ENCODE results near the gene KIF1A. TPM values are rescaled to one million over a fixed set of nuclear protein-coding genes. Genes with fewer than 3 reads are reported as not detected.

KIF1A gene
- total RNA-seq, 4 donors from 2014 or later: 1.2 to 6.9 (median 4.1) TPM

DNA sequence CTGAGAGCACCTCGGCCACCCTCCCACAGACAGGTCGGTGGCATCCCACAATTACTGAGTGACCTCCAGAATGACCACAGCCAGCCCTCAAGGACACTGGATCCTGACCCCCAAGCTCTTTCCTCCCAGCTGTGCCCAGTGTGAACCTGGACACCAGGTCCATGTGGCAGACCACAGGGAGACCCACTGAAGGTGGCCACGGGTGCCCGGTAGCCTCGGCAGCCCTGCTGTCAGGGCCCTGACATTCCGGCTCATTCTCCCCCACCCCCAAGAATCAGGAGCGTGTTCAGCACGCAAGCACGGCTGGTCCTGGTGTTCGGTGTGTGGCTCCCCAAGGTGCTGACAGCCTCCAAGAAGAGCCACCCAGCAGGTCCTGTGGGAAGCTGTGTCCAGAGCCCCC, 95.6 kb downstream of the KIF1A start:
- no peak for TF ChIP-seq POLR2A (IDR thresholded peaks at IDR 0.05)
- TF ChIP-seq, protein P1, sequence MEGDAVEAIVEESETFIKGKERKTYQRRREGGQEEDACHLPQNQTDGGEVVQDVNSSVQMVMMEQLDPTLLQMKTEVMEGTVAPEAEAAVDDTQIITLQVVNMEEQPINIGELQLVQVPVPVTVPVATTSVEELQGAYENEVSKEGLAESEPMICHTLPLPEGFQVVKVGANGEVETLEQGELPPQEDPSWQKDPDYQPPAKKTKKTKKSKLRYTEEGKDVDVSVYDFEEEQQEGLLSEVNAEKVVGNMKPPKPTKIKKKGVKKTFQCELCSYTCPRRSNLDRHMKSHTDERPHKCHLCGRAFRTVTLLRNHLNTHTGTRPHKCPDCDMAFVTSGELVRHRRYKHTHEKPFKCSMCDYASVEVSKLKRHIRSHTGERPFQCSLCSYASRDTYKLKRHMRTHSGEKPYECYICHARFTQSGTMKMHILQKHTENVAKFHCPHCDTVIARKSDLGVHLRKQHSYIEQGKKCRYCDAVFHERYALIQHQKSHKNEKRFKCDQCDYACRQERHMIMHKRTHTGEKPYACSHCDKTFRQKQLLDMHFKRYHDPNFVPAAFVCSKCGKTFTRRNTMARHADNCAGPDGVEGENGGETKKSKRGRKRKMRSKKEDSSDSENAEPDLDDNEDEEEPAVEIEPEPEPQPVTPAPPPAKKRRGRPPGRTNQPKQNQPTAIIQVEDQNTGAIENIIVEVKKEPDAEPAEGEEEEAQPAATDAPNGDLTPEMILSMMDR (IDR thresholded peaks at IDR 0.05): no peak
- no peaks in the 10 kb centered on the region for H3K9me3 ChIP-seq
- no peaks in the 10 kb centered on the region for H3K4me1 ChIP-seq
- no peak overlapping the region for H3K27ac ChIP-seq
- WGBS, 2 donors: 91 to 97% methylated on average over 6 to 7 of the region's 10 CpGs
- DNase-seq: no peak
- no peaks in the 10 kb centered on the region for H3K27me3 ChIP-seq
- intact Hi-C loops (cut with DNase I): no loop called here
- H3K36me3 ChIP-seq: no peaks in the 10 kb centered on the region
- H3K4me3 ChIP-seq (replicated peaks in 1 of 3): no peak overlapping the region

DNA sequence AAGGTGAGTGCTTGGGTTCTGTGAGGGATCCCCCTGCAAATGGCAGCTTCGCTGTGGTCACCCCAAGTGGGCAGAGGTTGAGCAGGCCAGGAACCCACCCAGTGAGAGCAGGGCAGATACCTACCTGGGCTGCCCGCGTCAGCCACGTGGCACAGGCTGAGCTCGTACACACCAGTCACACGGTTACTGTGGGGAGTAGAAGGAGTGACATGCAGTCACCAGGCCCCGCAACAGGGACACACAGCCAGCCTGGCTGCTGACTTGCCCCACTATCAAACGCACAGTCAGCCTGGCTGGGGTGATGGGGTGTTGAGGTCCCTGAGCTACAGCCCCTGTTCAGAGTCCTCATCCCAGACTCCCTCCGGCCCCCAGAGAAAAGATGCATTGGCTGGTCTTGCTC, 96.2 kb downstream of the KIF1A start:
- Histone ChIP-seq H3K4me3 (replicated peaks in 1 of 3) (no peak overlapping the region), H3K36me3 (no peaks in the 10 kb centered on the region), H3K9me3 (no peaks in the 10 kb centered on the region), H3K27me3 (no peaks in the 10 kb centered on the region), H3K27ac (no peak overlapping the region), H3K4me1 (no peaks in the 10 kb centered on the region)
- no peak for DNase-seq
- no peak for TF ChIP-seq POLR2A (IDR thresholded peaks at IDR 0.05)
- TF ChIP-seq, protein P1 (IDR thresholded peaks at IDR 0.05): no peak
- intact Hi-C loops (cut with DNase I): no loop called here
- WGBS, 2 donors: 96 to 100% methylated on average over 1 to 5 of the region's 9 CpGs

- H3K9me3 ChIP-seq: no peaks in the 10 kb centered on the region
- H3K36me3 ChIP-seq: no peaks in the 10 kb centered on the region
- no peak overlapping the region for H3K4me3 ChIP-seq (replicated peaks in 1 of 3)
- TF ChIP-seq POLR2A (IDR thresholded peaks at IDR 0.05): no peak
- TF ChIP-seq, protein P1 (IDR thresholded peaks at IDR 0.05): no peak
- no peak for DNase-seq
- no peak overlapping the region for H3K27ac ChIP-seq
- intact Hi-C loops (cut with DNase I): no loop called here
- no peaks in the 10 kb centered on the region for H3K27me3 ChIP-seq
- WGBS, 2 donors: 88 to 91% methylated on average over 27 to 30 of the region's 32 CpGs
- H3K4me1 ChIP-seq: no peaks in the 10 kb centered on the region
Observed at GRCh38 chr2:240722796-240723735, 97.0 kb downstream of the KIF1A start.

GRCh38 chr2:240722376-240722775, 97.6 kb downstream of the KIF1A start:
- H3K36me3 ChIP-seq: no peaks in the 10 kb centered on the region
- intact Hi-C loops (cut with DNase I): no loop called here
- WGBS, 2 donors: 88 to 89% methylated on average over 7 to 13 of the region's 16 CpGs

More at GRCh38 chr2:240722376-240722775, 97.6 kb downstream of the KIF1A start:
- Histone ChIP-seq H3K27ac (no peak overlapping the region), H3K27me3 (no peaks in the 10 kb centered on the region), H3K9me3 (no peaks in the 10 kb centered on the region), H3K4me1 (no peaks in the 10 kb centered on the region), H3K4me3 (replicated peaks in 1 of 3) (no peak overlapping the region)
- TF ChIP-seq, protein P1 (IDR thresholded peaks at IDR 0.05): no peak
- TF ChIP-seq POLR2A (IDR thresholded peaks at IDR 0.05): no peak
- DNase-seq: no peak
